Measurements from ENCODE around the gene GPRC5C. TPM values are rescaled to one million over a fixed set of nuclear protein-coding genes. Genes with fewer than 3 reads are reported as not detected.

GPRC5C gene
- total RNA-seq, 1 experiment from 2014 or later, result 15.5 TPM

DNA sequence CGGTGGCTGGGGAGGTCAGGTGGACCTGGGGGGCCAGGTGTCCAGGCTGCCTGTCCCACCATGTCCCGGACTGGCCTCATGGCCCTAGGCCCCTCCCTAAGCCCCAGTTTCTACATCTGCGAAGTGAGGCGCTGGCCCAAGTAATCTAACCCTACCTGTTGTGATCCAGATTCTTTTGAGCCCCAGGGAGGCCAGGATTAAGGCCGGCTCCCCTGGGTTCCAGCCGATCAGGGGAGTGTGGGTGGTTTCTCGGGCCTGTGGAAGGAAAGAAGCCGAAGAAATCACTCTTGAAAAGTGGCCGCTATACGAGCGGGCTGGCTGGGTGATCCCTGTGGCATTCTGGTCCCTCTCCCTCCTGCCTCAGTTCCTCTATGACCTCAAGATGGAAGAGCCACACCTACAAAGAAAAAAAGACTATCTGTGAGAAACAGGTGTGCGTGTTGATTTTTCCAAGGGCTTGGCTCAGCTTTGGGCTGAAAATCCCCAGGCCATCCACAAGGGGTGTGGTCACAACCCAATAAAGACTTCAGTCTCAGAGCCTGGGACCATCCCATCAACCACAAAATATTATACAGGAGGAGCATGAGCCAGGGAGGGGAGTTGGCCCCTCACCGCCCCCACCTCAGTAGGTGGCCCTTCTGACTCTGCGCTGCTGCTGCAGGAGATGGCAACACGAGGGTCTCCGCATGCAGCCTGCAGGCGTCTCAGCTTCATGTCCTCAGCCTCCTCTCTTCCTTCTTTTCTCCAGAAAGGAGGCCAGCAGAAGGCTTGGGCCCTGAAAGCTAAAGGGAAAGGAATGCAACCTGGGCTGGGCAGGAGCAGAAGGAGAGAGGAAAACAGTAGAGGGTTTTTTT, 44.3 kb upstream of the GPRC5C start:
- Histone ChIP-seq H2BK5ac (ENCODE audit: insufficient read length, low read length) (no peak overlapping the region), H3K23ac (ENCODE audit: insufficient read length, low read depth, low read length) (no peak overlapping the region), H3K27ac (ENCODE audit: insufficient read length, low read depth, low read length) (no peak overlapping the region), H2BK15ac (ENCODE audit: low read depth, low read length) (no peak overlapping the region), H3K4me1 (ENCODE audit: insufficient read depth, low read length) (no peaks in the 10 kb centered on the region), H3K14ac (ENCODE audit: insufficient read depth, low read length) (no peak overlapping the region), H4K5ac (ENCODE audit: insufficient read length, low read depth, low read length) (no peak overlapping the region), H3K18ac (ENCODE audit: insufficient read length, low read depth, low read length) (no peak overlapping the region), H2BK120ac (ENCODE audit: low read depth, low read length, poor library complexity, severe bottlenecking) (no peak overlapping the region), H3K9me3 (ENCODE audit: control insufficient read depth, low read depth, low read length) (no peaks in the 10 kb centered on the region), H3K9ac (ENCODE audit: extremely low read depth, insufficient read length, low read length) (no peak overlapping the region), H3K79me2 (ENCODE audit: insufficient read depth, low read length) (no peaks in the 10 kb centered on the region), H3K56ac (ENCODE audit: insufficient read length, low read depth, low read length) (no peak overlapping the region), H2AFZ (ENCODE audit: low read length) (no peak overlapping the region), H4K20me1 (ENCODE audit: control insufficient read depth, insufficient read depth, insufficient read length) (no peaks in the 10 kb centered on the region), H3K4me2 (ENCODE audit: insufficient read depth, insufficient read length, low read length) (no peak overlapping the region), H3K79me1 (ENCODE audit: insufficient read depth, low read depth, low read length, poor library complexity, severe bottlenecking) (no peaks in the 10 kb centered on the region), H2AK5ac (ENCODE audit: insufficient read length, low read length) (no peak overlapping the region), H3T11ph (ENCODE audit: low read length) (no peak overlapping the region), H3K23me2 (ENCODE audit: insufficient read length, low read depth, low read length, poor library complexity, severe bottlenecking) (no peaks in the 10 kb centered on the region), H2BK12ac (ENCODE audit: insufficient read length, low read depth, low read length) (no peak overlapping the region), H4K91ac (ENCODE audit: insufficient read length, low read depth, low read length) (no peak overlapping the region), H2BK20ac (ENCODE audit: low read depth, low read length, poor library complexity, severe bottlenecking) (no peak overlapping the region), H4K8ac (replicated peaks; ENCODE audit: insufficient read length, low read depth, low read length) (no peak overlapping the region), H3K27me3 (ENCODE audit: insufficient read depth, low read length) (no peaks in the 10 kb centered on the region), H3K4ac (ENCODE audit: low read depth, low read length) (no peak overlapping the region)
- peaks cover 22% of the 10 kb centered on the region for H3K27me3 Mint-ChIP-seq (ENCODE audit: low read depth)
- H3K9me3 Mint-ChIP-seq, result 0 out of 5 replicates have a peak, but pooled peaks cover 0 to 3% of the 10 kb centered on the region in 2 experiments
- H3K36me3 Mint-ChIP-seq (ENCODE audit: insufficient read depth in 1 of 3, low read depth in 3 of 3), result no peaks in the 10 kb centered on the region; a peak in 1 of 7 replicates
- TF ChIP-seq, protein P1, sequence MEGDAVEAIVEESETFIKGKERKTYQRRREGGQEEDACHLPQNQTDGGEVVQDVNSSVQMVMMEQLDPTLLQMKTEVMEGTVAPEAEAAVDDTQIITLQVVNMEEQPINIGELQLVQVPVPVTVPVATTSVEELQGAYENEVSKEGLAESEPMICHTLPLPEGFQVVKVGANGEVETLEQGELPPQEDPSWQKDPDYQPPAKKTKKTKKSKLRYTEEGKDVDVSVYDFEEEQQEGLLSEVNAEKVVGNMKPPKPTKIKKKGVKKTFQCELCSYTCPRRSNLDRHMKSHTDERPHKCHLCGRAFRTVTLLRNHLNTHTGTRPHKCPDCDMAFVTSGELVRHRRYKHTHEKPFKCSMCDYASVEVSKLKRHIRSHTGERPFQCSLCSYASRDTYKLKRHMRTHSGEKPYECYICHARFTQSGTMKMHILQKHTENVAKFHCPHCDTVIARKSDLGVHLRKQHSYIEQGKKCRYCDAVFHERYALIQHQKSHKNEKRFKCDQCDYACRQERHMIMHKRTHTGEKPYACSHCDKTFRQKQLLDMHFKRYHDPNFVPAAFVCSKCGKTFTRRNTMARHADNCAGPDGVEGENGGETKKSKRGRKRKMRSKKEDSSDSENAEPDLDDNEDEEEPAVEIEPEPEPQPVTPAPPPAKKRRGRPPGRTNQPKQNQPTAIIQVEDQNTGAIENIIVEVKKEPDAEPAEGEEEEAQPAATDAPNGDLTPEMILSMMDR (conservative IDR thresholded peaks at IDR 0.05), result peak; percentile 44
- DNase-seq, result no peak
- no peak overlapping the region for H3K4me3 Mint-ChIP-seq
- no peak overlapping the region for H3K27ac Mint-ChIP-seq
- WGBS (ENCODE audit: extremely low coverage, insufficient read length, low lambda C conversion rate), result no CpG with 5 or more reads among the region's 17 CpGs
- peaks cover 25 to 40% of the 10 kb centered on the region in 2 experiments for H3K4me1 Mint-ChIP-seq

Data from H9 (cell line).